HepG2 (cell line): ENCODE measurements around the gene CPS1. TPM values are rescaled to one million over a fixed set of nuclear protein-coding genes. Genes with fewer than 3 reads are reported as not detected.

Experiments
- ATAC-seq: fragments of 200-7000 bp; cut with Tn5 transposase; 3 replicates; pipeline ENCODE4 v1.9.1; 2020; ENCODE audit warnings: mild to moderate bottlenecking, moderate library complexity
- BruUV-seq: library from RNA; stranded (reverse); fragments of 400-500 nt; replicated peaks from 2 replicates; lab custom pipeline; 2021; lab: Mats Ljungman, UMichigan
- CTCF ChIA-PET: fragments of 300-600 bp; formaldehyde crosslinking; extraction: SDS; loops from one replicate; lab custom pipeline; 2021; ENCODE audit warnings: low total read pairs, inconsistent platforms, low intra/inter-chr PET ratio; lab: Yijun Ruan, JAX
- POLR2A ChIA-PET: fragments of 350-600 bp; sonication (Branson Sonifier 250); formaldehyde crosslinking; loops from one replicate; lab custom pipeline; 2020; ENCODE audit warnings: antibody characterized with exemption, inconsistent platforms; lab: Yijun Ruan, JAX
- DNase-seq: peaks from one replicate; pipeline ENCODE4 v3.0.0-alpha.2; 2015; ENCODE audit warnings: low spot score
- FAIRE-seq: peaks from 3 replicates; lab custom pipeline; 2011; peaks lifted over from hg19 to GRCh38; lab: Jason Lieb, UNC
- H2AFZ ChIP-seq: one replicate; pipeline ENCODE4 v1.6.1; 2011; ENCODE audit warnings: low read length, inconsistent platforms
- H3K27ac ChIP-seq: fragments of 300-600 bp; 3 replicates; pipeline ENCODE4 v1.8.0; 2011; ENCODE audit warnings: mixed run types, mild to moderate bottlenecking, mixed read lengths, low read length, inconsistent platforms; ENCODE audit not compliant: insufficient read depth; ENCODE audit errors: extremely low read length
- H3K27me3 ChIP-seq, 2 experiments: fragments of 200-600 bp in 1 of 2; 2 replicates in 1 of 2; 3 replicates in 1 of 2; pipeline versions ENCODE4 v1.6.0 to v1.8.0; 2011; ENCODE audit warnings: low read length in 2 of 2, mild to moderate bottlenecking in 2 of 2, moderate library complexity in 2 of 2, inconsistent platforms in 1 of 2; ENCODE audit not compliant: insufficient read depth in 2 of 2, control insufficient read depth in 1 of 2
- H3K36me3 ChIP-seq, 2 experiments: fragments of 200-600 bp in 1 of 2; replicated peaks in 1 of 2; 2 replicates in 1 of 2; 3 replicates in 1 of 2; pipeline versions ENCODE4 v1.5.1 to v1.8.0; 2011; ENCODE audit warnings: low read length in 2 of 2, inconsistent platforms in 1 of 2; ENCODE audit not compliant: insufficient read depth in 2 of 2, control insufficient read depth in 1 of 2
- H3K4me1 ChIP-seq: 2 replicates; pipeline ENCODE4 v1.5.1; 2012; ENCODE audit warnings: low read length, inconsistent platforms; ENCODE audit not compliant: insufficient read depth
- H3K4me2 ChIP-seq: 2 replicates; pipeline ENCODE4 v1.6.0; 2011; ENCODE audit warnings: low read depth, low read length, inconsistent platforms
- H3K4me3 ChIP-seq, 3 experiments: fragments of 200-600 bp in 1 of 3; sonication (generic), shearing (Covaris generic) in 1 of 3; replicated peaks in 1 of 3; 2 replicates each; pipeline ENCODE4 v1.5.1; 2011 to 2016; ENCODE audit warnings: low read length in 3 of 3, inconsistent platforms in 2 of 3, low read depth in 2 of 3, mild to moderate bottlenecking in 2 of 3, control low read depth in 1 of 3, mixed read lengths in 1 of 3; ENCODE audit not compliant: insufficient read depth in 1 of 3
- H3K79me2 ChIP-seq: one replicate; pipeline ENCODE4 v1.6.1; 2011; ENCODE audit warnings: low read length, inconsistent platforms; ENCODE audit not compliant: insufficient read depth
- H3K9ac ChIP-seq: 2 replicates; pipeline ENCODE4 v1.6.0; 2011; ENCODE audit warnings: mild to moderate bottlenecking, low read depth, low read length, inconsistent platforms; ENCODE audit not compliant: insufficient read depth
- H3K9me3 ChIP-seq: 2 replicates; pipeline ENCODE4 v1.5.1; 2012; ENCODE audit warnings: mild to moderate bottlenecking, low read length
- H4K20me1 ChIP-seq: 2 replicates; pipeline ENCODE4 v1.6.0; 2011; ENCODE audit warnings: inconsistent platforms, mild to moderate bottlenecking, low read length, moderate library complexity; ENCODE audit not compliant: insufficient read depth
- NRL ChIP-seq: sonication (generic); formaldehyde crosslinking; IDR thresholded peaks from 2 replicates; pipeline ENCODE4 v1.5.0; 2020; ENCODE audit warnings: missing genetic modification reagents, mild to moderate bottlenecking, moderate library complexity, borderline replicate concordance
- STAT5B ChIP-seq: sonication (generic); formaldehyde crosslinking; IDR thresholded peaks from 2 replicates; pipeline ENCODE4 v1.4.0; 2020; ENCODE audit warnings: missing genetic modification reagents
- ZNF350 ChIP-seq: sonication (generic); formaldehyde crosslinking; IDR thresholded peaks from 2 replicates; pipeline ENCODE4 v1.4.0; 2020; ENCODE audit warnings: mild to moderate bottlenecking, low read depth, missing genetic modification reagents, borderline replicate concordance
- ZNF569 ChIP-seq: sonication (generic); formaldehyde crosslinking; IDR thresholded peaks from 2 replicates; pipeline ENCODE4 v1.5.0; 2020; ENCODE audit warnings: mild to moderate bottlenecking, missing genetic modification reagents, moderate library complexity, borderline replicate concordance
- ZNF619 ChIP-seq: sonication (generic); formaldehyde crosslinking; IDR thresholded peaks from 2 replicates; pipeline ENCODE4 v1.4.0; 2020; ENCODE audit warnings: mild to moderate bottlenecking, missing genetic modification reagents
- ZNF670 ChIP-seq: sonication (generic); formaldehyde crosslinking; IDR thresholded peaks from 2 replicates; pipeline ENCODE4 v1.8.0; 2022; ENCODE audit warnings: mild to moderate bottlenecking, missing genetic modification reagents, borderline replicate concordance
- WGBS: methylation state at CpG from one replicate; pipeline ENCODE4 v1.1.6; 2017; ENCODE audit warnings: low lambda C conversion rate; 5-methylcytosine and 5-hydroxymethylcytosine counted together
- in situ Hi-C: cut with HindIII; loops from 2 replicates; pipeline ENCODE4 v1.10.0; 2017; ENCODE audit warnings: low pct_unique_long_range_greater_than_20kb; ENCODE audit not compliant: extremely low pct_ligation_motif_present
- intact Hi-C: fragments of 100-400 bp; cut with micrococcal nuclease; formaldehyde crosslinking; loops from one replicate; pipeline ENCODE4 v1.10.0; 2022; ENCODE audit not compliant: unreplicated experiment
- polyA plus RNA-seq, 8 experiments: library from polyadenylated mRNA; depleted of rRNA in 3 of 8; stranded (reverse) in 7 of 8; unstranded in 1 of 8; fragments of >200 nt; fragmentation: Illumina TruSeq in 4 of 8; extraction: Trizol in 4 of 8; gene quantifications; 2 replicates each; pipeline versions ENCODE4 v1.2.1 to v1.2.3, GENCODE V29; 2011 to 2016; ENCODE audit warnings: low read depth in 4 of 8, missing spikeins in 1 of 8, mixed read lengths in 1 of 8; ENCODE audit not compliant: insufficient read depth in 1 of 8
- total RNA-seq, 5 experiments: library from RNA; depleted of rRNA; stranded (reverse); fragments of >200 nt; fragmentation: Illumina TruSeq; extraction: Trizol; gene quantifications; 2 replicates each; pipeline ENCODE4 v1.2.3, GENCODE V29; 2016; ENCODE audit warnings: low read depth in 1 of 5
- TF ChIP-seq, protein P1 (sequence below): IDR thresholded peaks from 2 replicates; pipeline ENCODE4 v1.6.1; 2012; ENCODE audit warnings: low read depth, low read length, improper control_type of control experiment
- TF ChIP-seq, protein P2 (sequence below), 2 experiments: fragments of 450-650 bp in 1 of 2; sonication (generic) in 1 of 2; formaldehyde crosslinking in 1 of 2; IDR thresholded peaks; 2 replicates each; pipeline versions ENCODE4 v1.6.1 to v1.8.0; 2016 to 2022; ENCODE audit warnings: antibody characterized with exemption in 1 of 2, mild to moderate bottlenecking in 1 of 2, missing genetic modification reagents in 1 of 2
- TF ChIP-seq, protein P3 (sequence below), 2 experiments: sonication (generic) in 1 of 2; formaldehyde crosslinking in 1 of 2; IDR thresholded peaks; 2 replicates each; pipeline versions ENCODE4 v1.5.1 to v1.6.1; 2011 to 2020; ENCODE audit warnings: borderline replicate concordance in 1 of 2, low read depth in 1 of 2, low read length in 1 of 2, mild to moderate bottlenecking in 1 of 2, missing genetic modification reagents in 1 of 2, moderate library complexity in 1 of 2

CPS1 gene
- total and polyA plus RNA-seq, 2 of the 13 experiments (the other 11 are each of a cell fraction or from before 2014, with no cell fraction given), result 24.4 to 51.7 TPM

DNA sequence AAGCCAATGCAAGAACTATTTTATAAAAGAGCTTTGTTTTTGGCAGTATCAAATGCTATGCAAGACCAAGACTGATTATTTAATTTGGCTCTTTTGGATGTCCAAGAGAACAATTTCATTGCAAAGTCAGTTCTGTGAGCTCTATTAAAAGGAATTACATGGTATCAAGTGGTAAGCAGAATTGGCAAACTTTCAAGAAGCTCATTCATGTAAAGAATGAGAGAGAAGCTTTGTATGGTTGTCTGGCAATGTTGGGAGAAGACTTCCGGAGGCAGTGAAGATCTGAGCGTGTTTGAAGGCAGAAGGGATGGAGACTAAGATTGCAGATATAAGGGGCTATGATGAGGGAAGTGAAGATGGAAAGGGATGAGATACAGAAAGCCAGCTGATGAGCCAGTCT, 49.6 kb downstream of the CPS1 start (continued):
- TF ChIP-seq STAT5B (CRISPR knock-in tag) (no peak), NRL (CRISPR knock-in tag) (no peak), ZNF670 (no peak)

DNA sequence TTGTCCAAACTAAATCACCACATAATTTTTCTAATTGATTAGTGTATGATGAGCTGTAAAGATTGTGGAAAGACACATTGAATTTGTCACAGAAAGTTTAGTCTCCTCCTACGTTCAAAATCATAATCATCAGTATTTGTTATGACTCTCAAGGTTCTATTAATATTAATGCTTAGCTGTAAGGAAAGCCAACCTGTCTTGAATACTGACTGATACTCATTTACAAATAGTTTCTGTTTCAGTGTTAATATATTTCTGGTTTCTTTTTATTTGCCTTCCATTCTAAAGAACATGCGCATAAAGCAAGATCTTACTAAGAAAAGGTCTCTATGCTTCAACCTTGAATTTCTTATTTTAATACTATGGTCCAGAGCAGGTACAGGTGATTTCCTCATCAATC, 55.1 kb downstream of the CPS1 start:
- Histone ChIP-seq H3K79me2 (no peaks in the 10 kb centered on the region), H3K27ac (no peak overlapping the region), H2AFZ (no peak overlapping the region), H3K4me1 (no peaks in the 10 kb centered on the region), H3K27me3 (no peaks in the 10 kb centered on the region), H3K4me3 (no peak overlapping the region), H3K9ac (no peak overlapping the region), H3K9me3 (no peaks in the 10 kb centered on the region), H3K4me2 (no peak overlapping the region), H3K36me3 (peaks cover 0 to 7% of the 10 kb centered on the region in 2 experiments; a peak in 1 of 5 replicates), H4K20me1 (no peaks in the 10 kb centered on the region)
- CTCF ChIA-PET, result no interaction called here
- ATAC-seq, result no peak
- no peak for TF ChIP-seq ZNF619 (CRISPR knock-in tag)
- TF ChIP-seq, protein P1, sequence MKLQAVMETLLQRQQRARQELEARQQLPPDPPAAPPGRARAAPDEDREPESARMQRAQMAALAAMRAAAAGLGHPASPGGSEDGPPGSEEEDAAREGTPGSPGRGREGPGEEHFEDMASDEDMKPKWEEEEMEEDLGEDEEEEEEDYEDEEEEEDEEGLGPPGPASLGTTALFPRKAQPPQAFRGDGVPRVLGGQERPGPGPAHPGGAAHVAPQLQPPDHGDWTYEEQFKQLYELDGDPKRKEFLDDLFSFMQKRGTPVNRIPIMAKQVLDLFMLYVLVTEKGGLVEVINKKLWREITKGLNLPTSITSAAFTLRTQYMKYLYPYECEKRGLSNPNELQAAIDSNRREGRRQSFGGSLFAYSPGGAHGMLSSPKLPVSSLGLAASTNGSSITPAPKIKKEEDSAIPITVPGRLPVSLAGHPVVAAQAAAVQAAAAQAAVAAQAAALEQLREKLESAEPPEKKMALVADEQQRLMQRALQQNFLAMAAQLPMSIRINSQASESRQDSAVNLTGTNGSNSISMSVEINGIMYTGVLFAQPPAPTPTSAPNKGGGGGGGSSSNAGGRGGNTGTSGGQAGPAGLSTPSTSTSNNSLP, result no peak
- TF ChIP-seq ZNF569 (CRISPR knock-in tag), result no peak
- no peak for TF ChIP-seq ZNF350 (CRISPR knock-in tag)
- TF ChIP-seq, protein P2, sequence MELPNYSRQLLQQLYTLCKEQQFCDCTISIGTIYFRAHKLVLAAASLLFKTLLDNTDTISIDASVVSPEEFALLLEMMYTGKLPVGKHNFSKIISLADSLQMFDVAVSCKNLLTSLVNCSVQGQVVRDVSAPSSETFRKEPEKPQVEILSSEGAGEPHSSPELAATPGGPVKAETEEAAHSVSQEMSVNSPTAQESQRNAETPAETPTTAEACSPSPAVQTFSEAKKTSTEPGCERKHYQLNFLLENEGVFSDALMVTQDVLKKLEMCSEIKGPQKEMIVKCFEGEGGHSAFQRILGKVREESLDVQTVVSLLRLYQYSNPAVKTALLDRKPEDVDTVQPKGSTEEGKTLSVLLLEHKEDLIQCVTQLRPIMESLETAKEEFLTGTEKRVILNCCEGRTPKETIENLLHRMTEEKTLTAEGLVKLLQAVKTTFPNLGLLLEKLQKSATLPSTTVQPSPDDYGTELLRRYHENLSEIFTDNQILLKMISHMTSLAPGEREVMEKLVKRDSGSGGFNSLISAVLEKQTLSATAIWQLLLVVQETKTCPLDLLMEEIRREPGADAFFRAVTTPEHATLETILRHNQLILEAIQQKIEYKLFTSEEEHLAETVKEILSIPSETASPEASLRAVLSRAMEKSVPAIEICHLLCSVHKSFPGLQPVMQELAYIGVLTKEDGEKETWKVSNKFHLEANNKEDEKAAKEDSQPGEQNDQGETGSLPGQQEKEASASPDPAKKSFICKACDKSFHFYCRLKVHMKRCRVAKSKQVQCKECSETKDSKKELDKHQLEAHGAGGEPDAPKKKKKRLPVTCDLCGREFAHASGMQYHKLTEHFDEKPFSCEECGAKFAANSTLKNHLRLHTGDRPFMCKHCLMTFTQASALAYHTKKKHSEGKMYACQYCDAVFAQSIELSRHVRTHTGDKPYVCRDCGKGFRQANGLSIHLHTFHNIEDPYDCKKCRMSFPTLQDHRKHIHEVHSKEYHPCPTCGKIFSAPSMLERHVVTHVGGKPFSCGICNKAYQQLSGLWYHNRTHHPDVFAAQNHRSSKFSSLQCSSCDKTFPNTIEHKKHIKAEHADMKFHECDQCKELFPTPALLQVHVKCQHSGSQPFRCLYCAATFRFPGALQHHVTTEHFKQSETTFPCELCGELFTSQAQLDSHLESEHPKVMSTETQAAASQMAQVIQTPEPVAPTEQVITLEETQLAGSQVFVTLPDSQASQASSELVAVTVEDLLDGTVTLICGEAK (IDR thresholded peaks at IDR 0.05), result no peak
- TF ChIP-seq, protein P2 (CRISPR knock-in tag; IDR thresholded peaks at IDR 0.05), result no peak
- TF ChIP-seq, protein P3, sequence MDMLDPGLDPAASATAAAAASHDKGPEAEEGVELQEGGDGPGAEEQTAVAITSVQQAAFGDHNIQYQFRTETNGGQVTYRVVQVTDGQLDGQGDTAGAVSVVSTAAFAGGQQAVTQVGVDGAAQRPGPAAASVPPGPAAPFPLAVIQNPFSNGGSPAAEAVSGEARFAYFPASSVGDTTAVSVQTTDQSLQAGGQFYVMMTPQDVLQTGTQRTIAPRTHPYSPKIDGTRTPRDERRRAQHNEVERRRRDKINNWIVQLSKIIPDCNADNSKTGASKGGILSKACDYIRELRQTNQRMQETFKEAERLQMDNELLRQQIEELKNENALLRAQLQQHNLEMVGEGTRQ (IDR thresholded peaks at IDR 0.05; ENCODE audit: low read depth, low read length), result no peak
- TF ChIP-seq, protein P3 (CRISPR knock-in tag; IDR thresholded peaks at IDR 0.05; ENCODE audit: borderline replicate concordance), result no peak
- WGBS, result 89% methylated on average over 2 of the region's 2 CpGs
- intact Hi-C loops (no loop called here), in situ Hi-C loops (no loop called here)
- no peak for FAIRE-seq
- no peak for DNase-seq
- BruUV-seq, result no TSS peak
- POLR2A ChIA-PET, result no interaction called here
